H1 (cell line): ENCODE measurements around the gene COX17. TPM values are rescaled to one million over a fixed set of nuclear protein-coding genes. Genes with fewer than 3 reads are reported as not detected.

ENCODE experiments used
- CTCF ChIA-PET: fragments of 300-600 bp; sonication (Branson Sonifier 250); formaldehyde crosslinking; loops from one replicate; lab custom pipeline; 2021; ENCODE audit not compliant: partially characterized antibody; lab: Charles Lee
- POLR2A ChIA-PET: fragments of 300-600 bp; sonication (Branson Sonifier 250); formaldehyde crosslinking; loops from one replicate; lab custom pipeline; 2021; ENCODE audit warnings: inconsistent platforms; ENCODE audit not compliant: partially characterized antibody; lab: Charles Lee
- DNase-seq, 2 experiments: peaks; one replicate each; pipeline versions ENCODE4 v3.0.0 to v3.0.0-alpha.2; 2010 to 2022; ENCODE audit warnings: low spot score in 2 of 2, low read depth in 1 of 2, mixed read lengths in 1 of 2
- FAIRE-seq: peaks from 2 replicates; lab custom pipeline; 2011; peaks lifted over from hg19 to GRCh38; lab: Jason Lieb, UNC
- H2AFZ ChIP-seq: 2 replicates; pipeline ENCODE4 v1.8.1; 2012; ENCODE audit warnings: low read length, inconsistent platforms
- H2AK5ac ChIP-seq: 2 replicates; pipeline ENCODE4 v1.6.1; 2013; ENCODE audit warnings: low read depth, low read length
- H2BK120ac ChIP-seq: replicated peaks from 2 replicates; pipeline ENCODE3; 2013; ENCODE audit warnings: low read depth, low read length, inconsistent platforms
- H2BK12ac ChIP-seq: 2 replicates; pipeline ENCODE4 v1.6.1; 2013; ENCODE audit warnings: low read depth, low read length
- H2BK15ac ChIP-seq: 2 replicates; pipeline ENCODE4 v1.6.1; 2013; ENCODE audit warnings: low read length
- H2BK20ac ChIP-seq: 2 replicates; pipeline ENCODE4 v1.6.1; 2013; ENCODE audit warnings: low read length
- H2BK5ac ChIP-seq: 2 replicates; pipeline ENCODE4 v1.6.1; 2013; ENCODE audit warnings: low read depth, low read length
- H3K14ac ChIP-seq: 2 replicates; pipeline ENCODE4 v1.6.1; 2013; ENCODE audit warnings: inconsistent platforms; ENCODE audit not compliant: insufficient read length
- H3K18ac ChIP-seq: 2 replicates; pipeline ENCODE4 v1.6.1; 2013; ENCODE audit warnings: low read length; ENCODE audit errors: extremely low read depth
- H3K23ac ChIP-seq: 2 replicates; pipeline ENCODE4 v1.6.1; 2013; ENCODE audit warnings: inconsistent platforms; ENCODE audit not compliant: insufficient read length
- H3K23me2 ChIP-seq: 2 replicates; pipeline ENCODE4 v1.6.1; 2013; ENCODE audit warnings: low read depth, low read length
- H3K27ac ChIP-seq: 2 replicates; pipeline ENCODE4 v1.6.1; 2011; ENCODE audit warnings: low read depth, low read length, inconsistent platforms
- H3K27me3 ChIP-seq, 4 experiments: replicated peaks in 1 of 4; 1 replicate in 1 of 4; 2 replicates in 3 of 4; pipeline versions ENCODE4 v1.6.1 to v1.8.1; 2011 to 2013; ENCODE audit warnings: low read length in 3 of 4, mild to moderate bottlenecking in 3 of 4, inconsistent platforms in 2 of 4, mixed read lengths in 2 of 4, moderate library complexity in 1 of 4; ENCODE audit not compliant: control insufficient read depth in 3 of 4, insufficient read depth in 3 of 4; ENCODE audit errors: extremely low read depth in 1 of 4
- H3K36me3 ChIP-seq, 4 experiments: 2 replicates each; pipeline versions ENCODE4 v1.6.1 to v1.8.1; 2011 to 2013; ENCODE audit warnings: mild to moderate bottlenecking in 4 of 4, low read length in 3 of 4, moderate library complexity in 2 of 4, control low read depth in 1 of 4, inconsistent platforms in 1 of 4; ENCODE audit not compliant: insufficient read depth in 4 of 4, control insufficient read depth in 2 of 4
- H3K4ac ChIP-seq: replicated peaks from 2 replicates; pipeline ENCODE3; 2013; ENCODE audit warnings: low read length, low read depth, mixed read lengths, inconsistent platforms; ENCODE audit not compliant: insufficient read length
- H3K4me1 ChIP-seq, 4 experiments: replicated peaks in 1 of 4; 1 replicate in 1 of 4; 2 replicates in 3 of 4; pipeline versions ENCODE4 v1.6.1 to v1.8.1; 2011 to 2013; ENCODE audit warnings: low read length in 3 of 4, inconsistent platforms in 2 of 4, mixed read lengths in 1 of 4; ENCODE audit not compliant: insufficient read depth in 4 of 4, control insufficient read depth in 3 of 4
- H3K4me2 ChIP-seq, 2 experiments: 2 replicates each; pipeline versions ENCODE4 v1.6.1 to v1.8.1; 2011 to 2013; ENCODE audit warnings: low read depth in 2 of 2, low read length in 2 of 2, control low read depth in 1 of 2, inconsistent platforms in 1 of 2, mild to moderate bottlenecking in 1 of 2; ENCODE audit not compliant: insufficient read depth in 1 of 2
- H3K4me3 ChIP-seq, 4 experiments: fragments of 200-600, 300-600 bp in 1 of 4; sonication (generic), shearing (Covaris generic), sonication (Bioruptor Twin) in 1 of 4; 2 replicates each; pipeline versions ENCODE4 v1.5.1 to v1.8.1; 2011 to 2016; ENCODE audit warnings: low read length in 4 of 4, low read depth in 3 of 4, control low read depth in 2 of 4, inconsistent platforms in 2 of 4, mild to moderate bottlenecking in 2 of 4, mixed read lengths in 1 of 4, moderate library complexity in 1 of 4; ENCODE audit not compliant: insufficient read depth in 2 of 4; ENCODE audit errors: extremely low read depth in 1 of 4
- H3K56ac ChIP-seq: replicated peaks from 2 replicates; pipeline ENCODE3; 2013; ENCODE audit warnings: low read depth, mild to moderate bottlenecking, mixed read lengths, low read length, inconsistent platforms; ENCODE audit not compliant: insufficient read length
- H3K79me1 ChIP-seq: 2 replicates; pipeline ENCODE4 v1.6.1; 2013; ENCODE audit warnings: low read depth, low read length, control low read depth
- H3K79me2 ChIP-seq, 2 experiments: 2 replicates each; pipeline versions ENCODE4 v1.6.1 to v1.8.1; 2012 to 2013; ENCODE audit warnings: low read length in 2 of 2, mild to moderate bottlenecking in 2 of 2, inconsistent platforms in 1 of 2; ENCODE audit not compliant: insufficient read depth in 2 of 2, control insufficient read depth in 1 of 2
- H3K9ac ChIP-seq, 4 experiments: replicated peaks in 1 of 4; 1 replicate in 1 of 4; 2 replicates in 3 of 4; pipeline versions ENCODE4 v1.6.1 to v1.8.1; 2011 to 2013; ENCODE audit warnings: low read depth in 3 of 4, low read length in 3 of 4, control low read depth in 2 of 4, mild to moderate bottlenecking in 2 of 4, moderate library complexity in 2 of 4, inconsistent platforms in 1 of 4; ENCODE audit errors: extremely low read depth in 1 of 4
- H3K9me3 ChIP-seq, 2 experiments: 2 replicates each; pipeline versions ENCODE4 v1.6.1 to v1.8.1; 2012 to 2013; ENCODE audit warnings: mild to moderate bottlenecking in 2 of 2, moderate library complexity in 2 of 2, control low read depth in 1 of 2, inconsistent platforms in 1 of 2, low read depth in 1 of 2, low read length in 1 of 2, mixed read lengths in 1 of 2; ENCODE audit not compliant: insufficient read depth in 2 of 2
- H4K20me1 ChIP-seq, 2 experiments: replicated peaks in 1 of 2; 2 replicates each; pipeline versions ENCODE3 to v1.8.1; 2011 to 2013; ENCODE audit warnings: inconsistent platforms in 2 of 2, low read length in 2 of 2, mild to moderate bottlenecking in 1 of 2; ENCODE audit not compliant: insufficient read depth in 2 of 2, control insufficient read depth in 1 of 2
- H4K5ac ChIP-seq: 2 replicates; pipeline ENCODE4 v1.6.1; 2013; ENCODE audit warnings: low read length, low read depth, mixed read lengths, inconsistent platforms; ENCODE audit not compliant: insufficient read length
- H4K8ac ChIP-seq: 2 replicates; pipeline ENCODE4 v1.8.0; 2013; ENCODE audit warnings: mild to moderate bottlenecking, moderate library complexity, low read length, inconsistent platforms; ENCODE audit not compliant: insufficient read depth; ENCODE audit errors: extremely low read depth
- H4K91ac ChIP-seq: replicated peaks from 2 replicates; pipeline ENCODE3; 2013; ENCODE audit warnings: low read length, mixed read lengths, inconsistent platforms; ENCODE audit not compliant: insufficient read length
- CEBPB ChIP-seq: IDR thresholded peaks from 2 replicates; pipeline ENCODE4 v1.6.1; 2012; ENCODE audit warnings: low read depth, low read length
- RNF2 ChIP-seq: fragments of 200-900, 300-1000 bp; sonication (generic); IDR thresholded peaks from 2 replicates; pipeline ENCODE4 v1.7.1; 2016; ENCODE audit warnings: borderline replicate concordance, low read depth, mild to moderate bottlenecking, antibody characterized with exemption, low read length; ENCODE audit not compliant: poor library complexity, severe bottlenecking; ENCODE audit errors: missing control alignments
- WGBS, 2 experiments: shearing (Covaris generic) in 1 of 2; methylation state at CpG; one replicate each; pipeline versions ENCODE4 v1.1.6 to v1.1.7; 2013 to 2015; ENCODE audit warnings: low lambda C conversion rate in 2 of 2, mixed read lengths in 2 of 2, inconsistent platforms in 1 of 2, low coverage in 1 of 2, missing lambda C conversion rate in 1 of 2; ENCODE audit not compliant: insufficient replicate concordance in 2 of 2, insufficient coverage in 1 of 2, insufficient read length in 1 of 2; ENCODE audit errors: extremely low coverage in 1 of 2, missing lambda C conversion rate in 1 of 2; 5-methylcytosine and 5-hydroxymethylcytosine counted together
- polyA plus RNA-seq, 7 experiments: library from polyadenylated mRNA; depleted of rRNA in 3 of 7; stranded (reverse) in 5 of 7; unstranded in 2 of 7; fragments of >200 nt in 5 of 7; fragments of 200-250 nt in 2 of 7; gene quantifications; 1 replicate in 5 of 7; 2 replicates in 1 of 7; 4 replicates in 1 of 7; pipeline versions ENCODE4 v1.2.1 to v1.2.3, GENCODE V29; 2011 to 2013; ENCODE audit warnings: missing spikeins in 2 of 7, mixed read lengths in 2 of 7
- total RNA-seq: library from RNA; stranded (reverse); fragmentation: NEBNext Ultra II Directional; extraction: Animal tissue kit (Norgen Biotek cat#: 25700); gene quantifications from 2 replicates; pipeline ENCODE4 v1.2.1, GENCODE V29; 2021

Gene COX17
- total and polyA plus RNA-seq, 2 of the 8 experiments (the other 6 are each of a cell fraction or from before 2014, with no cell fraction given), result 34.2 to 43.0 TPM

DNA sequence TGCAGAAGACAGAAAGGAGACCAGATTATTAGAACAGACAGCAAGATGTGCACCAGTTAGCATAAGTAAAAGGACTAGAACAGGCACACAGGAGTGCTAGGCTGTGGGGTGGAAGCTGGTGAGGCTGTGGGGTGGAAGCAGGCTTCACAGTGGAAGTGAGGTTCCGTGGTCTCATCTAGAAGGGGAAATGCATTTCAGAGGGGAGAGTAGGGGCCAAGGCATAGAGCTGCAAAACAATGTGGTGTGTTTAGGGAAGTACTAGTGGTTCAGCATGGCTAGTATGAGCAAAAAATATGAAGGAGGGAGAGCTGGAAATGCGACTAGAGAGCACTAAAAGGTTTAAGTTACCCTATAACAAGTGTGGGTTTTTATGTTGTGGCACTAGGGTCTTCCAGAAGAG, 23.3 kb downstream of the COX17 start:
- no peak overlapping the region for H4K8ac ChIP-seq
- H3K4me1 ChIP-seq, result no peaks in the 10 kb centered on the region
- no peak for FAIRE-seq
- H3K9me3 ChIP-seq, result no peaks in the 10 kb centered on the region
- no peak overlapping the region for H3K9ac ChIP-seq
- H3K23ac ChIP-seq, result no peak overlapping the region
- H4K5ac ChIP-seq, result no peak overlapping the region
- H2AFZ ChIP-seq, result no peak overlapping the region
- H3K4ac ChIP-seq, result no peak overlapping the region
- no peak overlapping the region for H3K18ac ChIP-seq
- no peak overlapping the region for H2AK5ac ChIP-seq
- H2BK20ac ChIP-seq, result no peak overlapping the region
- H3K56ac ChIP-seq, result no peak overlapping the region
- H4K91ac ChIP-seq, result no peak overlapping the region
- H3K23me2 ChIP-seq, result no peaks in the 10 kb centered on the region
- no peak overlapping the region for H3K4me3 ChIP-seq
- no peak overlapping the region for H2BK12ac ChIP-seq
- H2BK5ac ChIP-seq, result no peak overlapping the region
- no peak for TF ChIP-seq RNF2
- TF ChIP-seq CEBPB, result no peak
- H3K14ac ChIP-seq, result no peak overlapping the region
- no peaks in the 10 kb centered on the region for H3K79me1 ChIP-seq
- no peak overlapping the region for H3K4me2 ChIP-seq
- no peaks in the 10 kb centered on the region for H3K27me3 ChIP-seq
- no peaks in the 10 kb centered on the region; a peak in 1 of 8 replicates for H3K36me3 ChIP-seq
- ChIA-PET CTCF (interaction anchor here (1.8 kb wide), 1 partner anchor 36 kb away, joined by 6 read pairs; no protein-coding TSS in a partner anchor), POLR2A (interaction anchor here (1.1 kb wide), 1 partner anchor 69 kb away, joined by 3 read pairs; no protein-coding TSS in a partner anchor)
- no peaks in the 10 kb centered on the region for H4K20me1 ChIP-seq
- no peak overlapping the region for H2BK120ac ChIP-seq
- no peak overlapping the region for H2BK15ac ChIP-seq
- H3K27ac ChIP-seq, result no peak overlapping the region
- DNase-seq, result no peak
- WGBS, 2 experiments, result 38% methylated on average over 2 of the region's 2 CpGs; no CpG with 5 or more reads in 1 of the 2 experiments
- no peaks in the 10 kb centered on the region for H3K79me2 ChIP-seq
